GM12878 (cell line): ENCODE data around the gene SEC16A. TPM values are rescaled to one million over a fixed set of nuclear protein-coding genes. Genes with fewer than 3 reads are reported as not detected.

Source experiments
- ATAC-seq: fragments of 200-7000 bp; cut with Tn5 transposase; 3 replicates; pipeline ENCODE4 v1.9.1; 2020; ENCODE audit warnings: mild to moderate bottlenecking, moderate library complexity
- BruUV-seq: library from RNA; stranded (reverse); fragments of 400-500 nt; replicated peaks from 2 replicates; lab custom pipeline; 2021; lab: Mats Ljungman, UMichigan
- CTCF ChIA-PET: fragments of 300-600 bp; sonication (Branson Sonifier 250); formaldehyde crosslinking; extraction: SDS; loops from one replicate; lab custom pipeline; 2021; ENCODE audit warnings: inconsistent platforms; lab: Yijun Ruan, JAX
- POLR2A ChIA-PET: fragments of 350-600 bp; formaldehyde crosslinking; extraction: SDS; loops from one replicate; lab custom pipeline; 2021; ENCODE audit warnings: inconsistent platforms; lab: Charles Lee
- RAD21 ChIA-PET: fragments of 300-600 bp; sonication (Branson Sonifier 250); formaldehyde crosslinking; loops from one replicate; lab custom pipeline; 2023; ENCODE audit warnings: antibody characterized with exemption; ENCODE audit not compliant: unreplicated experiment; lab: Charles Lee
- SMC1A ChIA-PET: fragments of 300-600 bp; sonication (Branson Sonifier 250); formaldehyde crosslinking; loops from one replicate; lab custom pipeline; 2023; ENCODE audit not compliant: unreplicated experiment, uncharacterized antibody; lab: Charles Lee
- DNase-seq: peaks from one replicate; pipeline ENCODE4 v3.0.0-alpha.2; 2011; ENCODE audit warnings: low read depth, low spot score
- FAIRE-seq: peaks from 3 replicates; lab custom pipeline; 2011; peaks lifted over from hg19 to GRCh38; lab: Jason Lieb, UNC
- H2AFZ ChIP-seq: 2 replicates; pipeline ENCODE4 v1.6.0; 2011; ENCODE audit warnings: low read depth, low read length, control low read depth; ENCODE audit not compliant: control insufficient read depth
- H3K27ac ChIP-seq: 2 replicates; pipeline ENCODE4 v1.5.1; 2011; ENCODE audit warnings: control low read depth; ENCODE audit not compliant: control insufficient read depth, insufficient read depth
- H3K27me3 ChIP-seq, 2 experiments: replicated peaks in 1 of 2; 2 replicates each; pipeline versions ENCODE4 v1.6.0 to v1.6.1; 2011; ENCODE audit warnings: low read length in 1 of 2; ENCODE audit not compliant: control insufficient read depth in 2 of 2, insufficient read depth in 2 of 2
- H3K36me3 ChIP-seq, 2 experiments: 2 replicates each; pipeline ENCODE4 v1.5.1; 2011; ENCODE audit warnings: low read length in 1 of 2; ENCODE audit not compliant: control insufficient read depth in 2 of 2, insufficient read depth in 2 of 2
- H3K4me1 ChIP-seq: 2 replicates; pipeline ENCODE4 v1.6.1; 2011; ENCODE audit warnings: mild to moderate bottlenecking, low read length, moderate library complexity, mixed read lengths; ENCODE audit not compliant: control insufficient read depth, insufficient read depth
- H3K4me2 ChIP-seq: 2 replicates; pipeline ENCODE4 v1.6.0; 2011; ENCODE audit warnings: control low read depth; ENCODE audit not compliant: control insufficient read depth, insufficient read depth
- H3K4me3 ChIP-seq: fragments of 200-600 bp; sonication (generic); 2 replicates; pipeline ENCODE4 v1.5.1; 2016
- H3K79me2 ChIP-seq: 2 replicates; pipeline ENCODE4 v1.6.0; 2011; ENCODE audit warnings: low read length; ENCODE audit not compliant: control insufficient read depth, insufficient read depth
- H3K9ac ChIP-seq: 2 replicates; pipeline ENCODE4 v1.8.0; 2011; ENCODE audit warnings: low read length, control low read depth, mixed read lengths; ENCODE audit not compliant: control insufficient read depth, insufficient read depth
- H3K9me3 ChIP-seq: replicated peaks from 3 replicates; pipeline ENCODE4 v1.5.1; 2011; ENCODE audit warnings: mild to moderate bottlenecking, low read length; ENCODE audit not compliant: control insufficient read depth, insufficient read depth
- H4K20me1 ChIP-seq: 2 replicates; pipeline ENCODE4 v1.6.0; 2011; ENCODE audit not compliant: control insufficient read depth, insufficient read depth
- CEBPZ ChIP-seq: fragments of 150-350 bp; IDR thresholded peaks from 2 replicates; pipeline ENCODE4 v1.6.1; 2016; ENCODE audit warnings: low read depth, low read length
- CHD4 ChIP-seq: fragments of 200-600 bp; sonication (generic); IDR thresholded peaks from 2 replicates; pipeline ENCODE4 v1.6.1; 2016; ENCODE audit warnings: mild to moderate bottlenecking
- DPF2 ChIP-seq: fragments of 450-650 bp; IDR thresholded peaks from 2 replicates; pipeline ENCODE4 v1.6.1; 2017; ENCODE audit warnings: mild to moderate bottlenecking
- ELK1 ChIP-seq: IDR thresholded peaks from 2 replicates; pipeline ENCODE4 v1.6.1; 2012; ENCODE audit warnings: low read depth, low read length, improper control_type of control experiment
- IRF4 ChIP-seq: IDR thresholded peaks from 2 replicates; pipeline ENCODE4 v1.6.1; 2011; ENCODE audit warnings: low read depth, low read length
- NBN ChIP-seq: fragments of 450-650 bp; IDR thresholded peaks from 2 replicates; pipeline ENCODE4 v1.6.1; 2016
- TARDBP ChIP-seq: IDR thresholded peaks from 2 replicates; pipeline ENCODE4 v1.6.1; 2016; ENCODE audit warnings: borderline replicate concordance
- WRNIP1 ChIP-seq: IDR thresholded peaks from 2 replicates; pipeline ENCODE4 v1.6.1; 2011; ENCODE audit warnings: low read depth, low read length, improper control_type of control experiment, borderline replicate concordance
- ZBTB33 ChIP-seq: fragments of 450-650 bp; IDR thresholded peaks from 2 replicates; pipeline ENCODE4 v1.6.1; 2017; ENCODE audit warnings: mild to moderate bottlenecking
- ZBTB40 ChIP-seq: fragments of 450-650 bp; IDR thresholded peaks from 2 replicates; pipeline ENCODE4 v1.6.1; 2016; ENCODE audit warnings: mild to moderate bottlenecking, moderate library complexity, borderline replicate concordance
- ZZZ3 ChIP-seq: IDR thresholded peaks from 2 replicates; pipeline ENCODE4 v1.6.1; 2011; ENCODE audit warnings: low read depth; ENCODE audit not compliant: control insufficient read depth, insufficient read length
- WGBS: methylation state at CpG from one replicate; pipeline ENCODE4 v1.1.6; 2016; ENCODE audit warnings: low lambda C conversion rate; ENCODE audit not compliant: insufficient replicate concordance, insufficient coverage; ENCODE audit errors: missing lambda C conversion rate; 5-methylcytosine and 5-hydroxymethylcytosine counted together
- in situ Hi-C: fragments of 300-500 bp; cut with MboI; formaldehyde crosslinking; loops from 9 replicates; pipeline ENCODE4 v1.14.3; 2018; ENCODE audit warnings: mixed read lengths
- intact Hi-C: fragments of 100-400 bp; cut with micrococcal nuclease; formaldehyde crosslinking; loops from one replicate; pipeline ENCODE4 v1.14.2; 2022; ENCODE audit not compliant: unreplicated experiment
- polyA plus RNA-seq, 11 experiments: library from polyadenylated mRNA; depleted of rRNA in 4 of 11; unstranded in 6 of 11; stranded (reverse) in 5 of 11; fragments of >200 nt; fragmentation: Nextera tagmentation in 4 of 11; fragmentation: Illumina TruSeq in 1 of 11; extraction: Ambion mirVana in 4 of 11; extraction: Trizol in 1 of 11; gene quantifications; 1 replicate in 1 of 11; 2 replicates in 10 of 11; pipeline versions ENCODE4 v1.2.1 to v1.2.3, GENCODE V29; 2011 to 2016; ENCODE audit warnings: inconsistent platforms in 2 of 11, missing spikeins in 2 of 11, low read depth in 1 of 11
- total RNA-seq, 4 experiments: library from RNA; depleted of rRNA in 3 of 4; stranded (reverse); fragments of >200 nt in 3 of 4; fragmentation: Illumina TruSeq in 1 of 4; extraction: Trizol in 1 of 4; gene quantifications; 2 replicates each; pipeline versions ENCODE4 v1.2.1 to v1.2.3, GENCODE V29; 2013 to 2021

Gene SEC16A
- total and polyA plus RNA-seq, 10 of the 15 experiments (the other 5 are each of a cell fraction or from before 2014, with no cell fraction given) = 9.9 to 59.1 (median 21.7) TPM

GRCh38 chr9:136496801-136497620 is 14.2 kb upstream of the SEC16A start (continued):
- TF ChIP-seq ELK1 = no peak

- ATAC-seq = no peak
- CTCF ChIA-PET = interaction anchor here (1.0 kb wide), 1 partner anchor 75 kb away, joined by 4 read pairs; no protein-coding TSS in a partner anchor
- RAD21 ChIA-PET = no interaction called here
- TF ChIP-seq WRNIP1 = no peak
- no peak for TF ChIP-seq IRF4
- no peak for TF ChIP-seq ZZZ3
- no peak for TF ChIP-seq DPF2
- TF ChIP-seq CHD4 = no peak
- no peak for TF ChIP-seq ZBTB33
- no peak for TF ChIP-seq TARDBP
- no peak for TF ChIP-seq CEBPZ
- no peak for TF ChIP-seq NBN
- no peak for TF ChIP-seq ZBTB40
Observed at GRCh38 chr9:136496181-136496580, 13.3 kb upstream of the SEC16A start.

More at GRCh38 chr9:136496181-136496580, 13.3 kb upstream of the SEC16A start:
- H3K4me2 ChIP-seq = no peak overlapping the region
- H3K36me3 ChIP-seq = peaks cover 0 to 26% of the 10 kb centered on the region in 2 experiments; a peak in 2 of 4 replicates
- in situ Hi-C loops = no loop called here
- H3K27ac ChIP-seq = no peak overlapping the region
- BruUV-seq = no TSS peak
- no peaks in the 10 kb centered on the region for H4K20me1 ChIP-seq
- H3K4me1 ChIP-seq = no peaks in the 10 kb centered on the region
- no peak overlapping the region for H3K4me3 ChIP-seq
- intact Hi-C loops = no loop called here
- H2AFZ ChIP-seq = no peak overlapping the region
- H3K79me2 ChIP-seq = no peaks in the 10 kb centered on the region
- no peak overlapping the region for H3K9ac ChIP-seq
- DNase-seq (no peak), FAIRE-seq (no peak)
- SMC1A ChIA-PET = interaction anchor here (0.7 kb wide), 1 partner anchor 24 kb away, joined by 3 read pairs; no protein-coding TSS in a partner anchor
- no peaks in the 10 kb centered on the region for H3K9me3 ChIP-seq
- H3K27me3 ChIP-seq = no peaks in the 10 kb centered on the region
- 85% methylated on average over 18 of the region's 18 CpGs for WGBS
- POLR2A ChIA-PET = no interaction called here
